ENCODE results near the gene TTC27.
"Not testable (repeated sequence)": the region's sequence is repeated elsewhere in the genome, so short reads cannot be mapped to it uniquely, and the experiment has no call there.

The TTC27 gene

GRCh38 chr2:32720771-32721170 is 92.9 kb downstream of the TTC27 start:
- no peak for DNase-seq

GRCh38 chr2:32721376-32721775 is 93.5 kb downstream of the TTC27 start:
- DNase-seq, result no peak

DNA sequence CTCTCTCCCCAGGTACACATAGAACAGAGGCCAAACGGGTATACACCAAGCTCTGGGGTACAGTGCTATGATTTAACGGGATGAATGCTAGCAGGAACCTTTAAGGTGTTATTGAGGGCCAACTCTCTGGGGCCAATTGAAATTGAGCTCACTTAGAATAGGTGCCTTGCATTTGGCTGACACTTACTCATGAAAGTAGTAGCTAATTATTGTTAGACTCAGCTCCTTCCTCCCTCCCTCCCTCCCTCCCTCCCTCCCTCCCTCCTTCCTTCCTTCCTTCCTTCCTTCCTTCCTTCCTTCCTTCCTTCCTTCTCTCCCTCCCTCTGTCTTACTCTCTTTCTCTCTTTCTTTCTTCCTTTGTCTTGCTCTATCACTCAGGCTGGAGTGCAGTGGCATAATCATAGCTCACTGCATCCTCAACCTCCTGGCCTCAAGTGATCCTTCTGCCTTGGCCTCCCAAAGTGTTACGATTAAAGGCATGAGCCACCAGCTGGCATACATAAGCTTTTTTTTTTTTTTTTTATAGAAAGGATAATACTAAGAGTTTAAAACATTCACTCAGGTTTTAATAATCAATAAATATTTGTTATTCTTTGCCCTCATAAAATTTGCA is 95.7 kb downstream of the TTC27 start:
- DNase-seq, result no peak

DNA sequence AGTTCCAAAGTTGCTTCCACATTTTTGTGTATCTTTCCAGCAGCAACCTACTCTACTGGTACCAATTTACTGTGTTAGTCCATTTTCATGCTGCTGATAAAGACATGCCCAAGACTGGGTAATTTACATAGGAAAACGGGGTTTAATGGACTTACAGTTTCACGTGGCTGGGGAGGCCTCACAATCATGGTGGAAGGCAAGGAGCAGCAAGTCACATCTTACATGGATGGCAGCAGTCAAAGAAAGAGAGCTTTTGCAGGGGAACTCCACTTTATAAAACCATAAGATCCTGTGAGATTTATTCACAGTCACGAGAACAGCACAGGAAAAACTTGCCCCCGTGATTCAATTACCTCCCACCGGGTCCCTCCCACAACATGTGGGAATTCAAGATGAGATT is 98.8 kb downstream of the TTC27 start:
- DNase-seq, result not testable (repeated sequence)

DNA sequence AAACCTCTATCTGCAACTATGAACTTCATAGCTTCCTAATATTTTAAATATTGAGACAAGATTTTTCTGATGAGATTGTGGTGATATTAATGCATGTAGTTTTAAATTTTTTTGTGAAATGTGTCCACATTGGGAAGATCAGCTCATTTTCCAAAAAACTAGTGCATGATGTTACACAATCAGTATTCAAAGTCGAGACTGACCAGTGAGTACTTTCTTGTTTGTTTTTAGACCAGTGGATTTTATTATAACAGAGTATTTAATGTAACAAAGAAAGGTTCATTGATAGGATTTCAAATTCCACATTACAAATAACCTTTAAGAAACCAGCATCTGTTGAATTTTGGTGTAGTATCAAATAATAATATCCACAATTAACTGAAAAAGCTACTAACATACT is 99.3 kb downstream of the TTC27 start:
- DNase-seq, result no peak

- DNase-seq, result not testable (repeated sequence)
Observed at GRCh38 chr2:32730958-32731357, 103.1 kb downstream of the TTC27 start.

GRCh38 chr2:32732120-32732519 is 104.3 kb downstream of the TTC27 start:
- no peak for DNase-seq

GRCh38 chr2:32732912-32733472 is 105.1 kb downstream of the TTC27 start:
- no peak for DNase-seq

DNA sequence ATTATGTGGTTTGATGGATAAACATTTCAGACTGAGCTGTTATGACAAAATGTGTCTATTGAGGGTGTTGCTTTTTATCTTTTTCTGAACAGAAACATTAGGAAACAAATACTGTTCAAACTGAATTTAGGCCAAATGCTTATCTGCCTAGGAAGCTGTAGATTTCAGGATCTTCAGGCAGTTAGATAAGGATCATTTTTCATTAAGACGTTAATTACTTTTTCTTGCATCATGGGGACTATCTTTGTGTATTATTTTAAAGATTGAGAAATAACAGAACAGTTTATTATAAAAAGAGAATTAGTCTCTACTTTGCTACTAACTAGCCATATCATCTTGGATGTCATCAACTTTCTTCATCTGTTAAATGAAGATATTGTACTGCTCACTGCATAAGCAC is 107.5 kb downstream of the TTC27 start:
- DNase-seq, result no peak

DNA sequence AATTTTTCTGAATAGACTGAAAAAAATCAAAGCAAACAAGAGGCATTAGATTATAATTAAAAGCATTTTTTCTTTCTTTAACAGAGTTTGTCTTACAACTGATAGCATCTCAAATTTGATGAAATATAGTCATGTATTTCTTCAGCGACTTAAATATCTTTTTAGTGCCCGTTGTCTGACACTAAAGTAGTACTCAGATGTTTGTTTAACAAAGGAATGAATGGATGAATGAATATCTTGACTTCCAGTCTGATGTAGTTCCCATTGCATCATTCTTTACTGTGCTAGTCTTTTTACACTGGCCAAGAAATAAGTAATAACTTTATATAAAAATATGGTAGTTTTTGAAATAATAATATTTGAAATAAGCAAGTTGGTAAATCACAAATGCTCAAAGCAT is 111.1 kb downstream of the TTC27 start:
- DNase-seq, result no peak

GRCh38 chr2:32739664-32740063 is 111.8 kb downstream of the TTC27 start:
- DNase-seq, result no peak

- no peak for DNase-seq
Observed at GRCh38 chr2:32741575-32741974, 113.7 kb downstream of the TTC27 start.

- no peak for DNase-seq
Observed at GRCh38 chr2:32742376-32742775, 114.5 kb downstream of the TTC27 start.

DNA sequence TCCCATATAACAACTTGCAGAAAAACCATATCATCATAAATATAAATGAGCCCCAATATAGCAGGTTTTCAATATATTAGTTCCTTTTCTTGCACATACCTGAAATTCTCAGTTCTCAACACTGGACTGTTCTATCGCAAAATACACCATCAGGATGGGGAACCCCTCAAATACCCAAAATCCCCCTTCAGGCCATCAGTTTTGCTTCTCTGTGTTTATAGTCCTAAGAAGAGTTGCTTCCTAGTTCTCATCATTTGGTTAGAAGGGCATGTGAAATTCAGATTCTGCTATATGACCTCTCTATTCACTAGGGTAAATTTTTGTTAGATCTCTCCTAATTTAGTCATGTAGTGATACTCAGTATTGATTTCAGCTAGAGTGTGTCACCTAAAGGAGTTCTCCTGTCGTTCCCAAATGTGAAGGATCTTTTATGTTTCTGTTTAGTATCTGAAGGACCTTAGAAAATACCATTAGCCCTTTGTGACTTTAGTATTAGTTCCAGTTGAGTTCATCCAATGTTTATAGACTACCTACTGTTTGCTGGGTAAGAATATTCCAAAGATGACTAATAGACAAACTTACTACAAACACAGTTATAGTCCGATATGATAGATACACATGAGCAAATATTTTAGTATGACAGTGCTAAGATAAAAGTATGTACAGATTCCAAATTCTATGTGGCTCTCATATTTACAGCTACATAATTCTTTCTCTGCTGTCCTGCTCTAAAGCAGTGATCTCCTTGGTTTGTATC is 115.8 kb downstream of the TTC27 start:
- DNase-seq, result no peak

DNA sequence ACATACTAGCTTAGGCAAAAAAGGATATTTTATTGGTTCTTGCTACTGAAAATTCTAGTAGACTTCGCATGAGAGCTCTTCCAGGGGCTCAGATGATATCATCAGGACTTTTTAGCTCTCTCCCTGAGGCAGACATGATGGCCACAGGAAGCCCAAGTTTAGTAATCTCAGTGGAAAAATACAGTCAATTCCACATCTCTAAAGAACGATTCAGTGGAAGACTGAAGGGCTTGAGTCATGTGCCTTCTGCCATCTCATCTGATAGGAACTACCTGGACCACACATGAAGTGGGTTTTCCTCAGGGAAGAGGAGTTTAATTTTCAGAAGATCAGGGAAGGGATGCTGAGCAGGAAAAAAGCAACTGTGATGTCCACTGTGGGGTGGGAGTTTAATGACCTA is 117.3 kb downstream of the TTC27 start:
- no peak for DNase-seq

GRCh38 chr2:32745675-32746074 is 117.8 kb downstream of the TTC27 start:
- DNase-seq, result no peak

DNA sequence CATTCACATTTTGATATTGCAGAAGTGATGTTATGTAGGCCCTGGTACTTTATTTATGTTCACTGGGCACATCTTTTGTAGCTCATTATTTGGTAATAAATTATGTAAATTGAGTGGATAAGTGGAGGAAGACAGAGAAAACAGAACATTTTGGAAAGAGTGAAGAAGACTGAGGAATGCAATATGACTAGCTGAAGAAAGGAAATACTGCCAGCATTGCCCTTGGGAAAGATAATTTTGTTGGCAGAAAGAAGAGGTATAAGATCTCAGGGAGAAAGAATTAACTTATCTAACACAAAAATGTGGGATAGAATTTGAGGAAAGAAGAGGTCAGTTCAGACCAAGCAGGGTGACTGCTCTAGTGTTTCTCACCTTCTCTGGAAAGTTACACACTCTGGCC is 118.8 kb downstream of the TTC27 start:
- no peak for DNase-seq

DNA sequence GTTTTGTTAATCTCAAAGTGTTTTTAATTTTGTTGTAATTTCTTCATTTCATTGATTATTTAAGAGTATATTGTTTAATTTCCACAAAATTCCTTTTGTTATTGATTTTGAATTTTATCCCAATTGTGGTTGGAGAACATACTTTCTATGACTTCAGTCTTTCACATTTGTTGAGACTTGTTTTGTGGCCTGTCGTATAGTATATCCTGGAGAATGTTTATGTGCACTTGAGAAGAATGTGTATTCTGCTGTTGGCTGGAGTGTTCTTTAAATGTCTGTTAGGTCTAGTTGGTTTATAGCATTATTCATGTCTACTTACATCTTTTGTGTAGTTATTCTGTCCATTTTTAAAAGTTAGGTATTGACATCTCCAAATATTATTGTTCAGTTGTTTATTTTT is 120.3 kb downstream of the TTC27 start:
- no peak for DNase-seq

GRCh38 chr2:32750880-32751279 is 123.0 kb downstream of the TTC27 start:
- no peak for DNase-seq

DNA sequence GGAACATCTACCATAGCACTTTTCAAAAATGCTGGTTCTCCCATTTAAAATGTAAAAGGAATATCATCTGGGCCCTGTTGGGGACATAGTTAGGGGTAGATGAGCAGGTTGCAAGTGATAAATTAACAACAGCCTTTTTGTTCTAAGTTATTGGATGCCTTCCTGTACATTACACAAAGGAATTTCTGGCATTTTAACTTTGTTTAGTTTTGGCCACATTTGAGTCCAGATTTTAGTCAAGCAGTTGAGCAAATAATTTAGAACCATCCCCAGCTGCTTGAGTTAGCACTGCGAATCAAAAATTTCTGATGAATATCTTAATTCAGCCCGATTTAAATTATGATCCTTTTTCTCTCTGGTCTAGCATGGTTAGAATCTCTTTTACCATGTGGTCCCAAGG is 124.4 kb downstream of the TTC27 start:
- DNase-seq, result no peak

GRCh38 chr2:32752952-32753351 is 125.1 kb downstream of the TTC27 start:
- no peak for DNase-seq

DNA sequence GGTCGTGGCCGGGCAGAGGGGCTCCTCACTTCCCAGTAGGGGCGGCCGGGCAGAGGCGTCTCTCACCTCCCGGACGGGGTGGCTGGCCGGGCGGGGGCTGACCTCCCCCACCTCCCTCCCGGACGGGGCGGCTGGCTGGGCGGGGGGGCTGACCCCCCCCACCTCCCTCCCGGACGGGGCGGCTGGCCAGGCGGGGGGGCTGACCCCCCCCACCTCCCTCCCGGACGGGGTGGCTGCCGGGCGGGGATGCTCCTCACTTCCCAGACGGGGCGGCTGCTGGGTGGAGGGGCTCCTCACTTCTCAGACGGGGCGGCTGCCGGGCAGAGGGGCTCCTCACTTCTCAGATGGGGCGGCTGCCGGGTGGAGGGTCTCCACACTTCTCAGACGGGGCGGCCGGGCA is 126.8 kb downstream of the TTC27 start:
- not testable (repeated sequence) for DNase-seq

- DNase-seq, result no peak
Observed at GRCh38 chr2:32755666-32756065, 127.8 kb downstream of the TTC27 start.

GRCh38 chr2:32756074-32756727 is 128.4 kb downstream of the TTC27 start:
- no peak for DNase-seq

All from SHP77 (cell line).